Rectal smooth muscle tissue (tissue), 1 donor: ENCODE data around the gene NFIC.
"Not testable (repeated sequence)": the region's sequence is repeated elsewhere in the genome, so short reads cannot be mapped to it uniquely, and the experiment has no call there.

Experiments used
- H3K27ac ChIP-seq: one replicate; pipeline ENCODE4 v1.7.0; 2013; ENCODE audit warnings: low read depth, low read length, inconsistent platforms
- H3K27me3 ChIP-seq: one replicate; pipeline ENCODE4 v1.7.0; 2013; ENCODE audit warnings: low read length; ENCODE audit not compliant: control insufficient read depth, insufficient read depth
- H3K36me3 ChIP-seq: one replicate; pipeline ENCODE4 v1.7.0; 2013; ENCODE audit warnings: low read length; ENCODE audit not compliant: control insufficient read depth, insufficient read depth
- H3K4me1 ChIP-seq: one replicate; pipeline ENCODE4 v1.7.0; 2013; ENCODE audit warnings: low read length; ENCODE audit not compliant: control insufficient read depth, insufficient read depth
- H3K4me3 ChIP-seq: one replicate; pipeline ENCODE4 v1.7.0; 2013; ENCODE audit warnings: low read length
- H3K9ac ChIP-seq: one replicate; pipeline ENCODE4 v1.7.0; 2013; ENCODE audit warnings: low read length

NFIC gene

GRCh38 chr19:3389446-3389778 is 23.0 kb downstream of the NFIC start:
- Histone ChIP-seq H3K36me3 (no peaks in the 10 kb centered on the region), H3K27me3 (no peaks in the 10 kb centered on the region), H3K4me1 (peaks cover 32% of the 10 kb centered on the region), H3K27ac (peak overlapping the region; percentile 94), H3K9ac (no peak overlapping the region), H3K4me3 (no peak overlapping the region)

- H3K4me3 ChIP-seq: no peak overlapping the region
- H3K36me3 ChIP-seq: no peaks in the 10 kb centered on the region
- H3K27ac ChIP-seq: peak overlapping the region; percentile 94
- H3K4me1 ChIP-seq: peaks cover 32% of the 10 kb centered on the region
- no peaks in the 10 kb centered on the region for H3K27me3 ChIP-seq
- no peak overlapping the region for H3K9ac ChIP-seq
Observed at GRCh38 chr19:3389876-3390371, 23.5 kb downstream of the NFIC start.

GRCh38 chr19:3391911-3392310 is 25.5 kb downstream of the NFIC start:
- not testable (repeated sequence) for H3K4me3 ChIP-seq, H3K9ac ChIP-seq, H3K27ac ChIP-seq, H3K27me3 ChIP-seq, H3K36me3 ChIP-seq
- peaks cover 16% of the 10 kb centered on the region for H3K4me1 ChIP-seq

- H3K4me3 ChIP-seq: no peak overlapping the region
- peaks cover 16% of the 10 kb centered on the region for H3K4me1 ChIP-seq
- no peaks in the 10 kb centered on the region for H3K27me3 ChIP-seq
- no peak overlapping the region for H3K9ac ChIP-seq
- H3K36me3 ChIP-seq: no peaks in the 10 kb centered on the region
- no peak overlapping the region for H3K27ac ChIP-seq
Observed at GRCh38 chr19:3392480-3392879, 26.1 kb downstream of the NFIC start.

GRCh38 chr19:3396881-3397265 is 30.5 kb downstream of the NFIC start:
- H3K4me3 ChIP-seq: no peak overlapping the region
- no peaks in the 10 kb centered on the region for H3K27me3 ChIP-seq
- H3K27ac ChIP-seq: peak overlapping the region; percentile 99
- H3K4me1 ChIP-seq: peaks cover 23% of the 10 kb centered on the region
- H3K36me3 ChIP-seq: no peaks in the 10 kb centered on the region
- no peak overlapping the region for H3K9ac ChIP-seq

- Histone ChIP-seq H3K36me3 (no peaks in the 10 kb centered on the region), H3K9ac (no peak overlapping the region), H3K27me3 (no peaks in the 10 kb centered on the region), H3K4me3 (peak overlapping the region; percentile 76), H3K4me1 (peaks cover 23% of the 10 kb centered on the region), H3K27ac (peak overlapping the region; percentile 99)
Observed at GRCh38 chr19:3397266-3398022, 31.1 kb downstream of the NFIC start.

- Histone ChIP-seq H3K36me3 (no peaks in the 10 kb centered on the region), H3K27me3 (no peaks in the 10 kb centered on the region), H3K9ac (peak overlapping the region; percentile 91), H3K4me1 (peaks cover 28% of the 10 kb centered on the region), H3K4me3 (peak overlapping the region; percentile 76), H3K27ac (peak overlapping the region; percentile 99)
Observed at GRCh38 chr19:3398114-3398899, 31.9 kb downstream of the NFIC start.

GRCh38 chr19:3398900-3399278 is 32.5 kb downstream of the NFIC start:
- Histone ChIP-seq H3K36me3 (no peaks in the 10 kb centered on the region), H3K4me1 (peaks cover 31% of the 10 kb centered on the region), H3K27ac (peak overlapping the region; percentile 99), H3K9ac (no peak overlapping the region), H3K4me3 (peak overlapping the region; percentile 22), H3K27me3 (no peaks in the 10 kb centered on the region)

- H3K4me3 ChIP-seq: peak overlapping the region; percentile 22
- H3K27me3 ChIP-seq, H3K9ac ChIP-seq, H3K36me3 ChIP-seq: not testable (repeated sequence)
- H3K4me1 ChIP-seq: peaks cover 32% of the 10 kb centered on the region
- peak overlapping the region; percentile 99 for H3K27ac ChIP-seq
Observed at GRCh38 chr19:3399311-3399710, 32.9 kb downstream of the NFIC start.

- Histone ChIP-seq H3K27ac (peak overlapping the region; percentile 99), H3K9ac (no peak overlapping the region)
Observed at GRCh38 chr19:3401004-3401768, 34.8 kb downstream of the NFIC start.

GRCh38 chr19:3402631-3403443 is 36.5 kb downstream of the NFIC start:
- Histone ChIP-seq H3K4me3 (peak overlapping the region; percentile 63), H3K36me3 (no peaks in the 10 kb centered on the region), H3K9ac (peak overlapping the region; percentile 65), H3K4me1 (peaks cover 29% of the 10 kb centered on the region), H3K27me3 (no peaks in the 10 kb centered on the region), H3K27ac (peak overlapping the region; percentile 100)

More at GRCh38 chr19:3401004-3401768, 34.8 kb downstream of the NFIC start:
- Histone ChIP-seq H3K4me3 (no peak overlapping the region), H3K36me3 (no peaks in the 10 kb centered on the region), H3K27me3 (no peaks in the 10 kb centered on the region), H3K4me1 (peaks cover 32% of the 10 kb centered on the region)
